Testis (tissue), 2 donors: Measurements from ENCODE around the gene MACROD2.

Experiments used
- CTCF ChIP-seq, 3 experiments: fragments of 450-650 bp in 2 of 3; fragments of 200-600 bp in 1 of 3; sonication (generic) in 1 of 3; IDR thresholded peaks; one replicate each; pipeline ENCODE4 v1.5.1; 2016 to 2019; ENCODE audit warnings: antibody characterized with exemption in 3 of 3, mild to moderate bottlenecking in 2 of 3, moderate library complexity in 1 of 3
- POLR2A ChIP-seq: fragments of 450-650 bp; IDR thresholded peaks from one replicate; pipeline ENCODE4 v1.6.1; 2017; ENCODE audit warnings: antibody characterized with exemption, mild to moderate bottlenecking, moderate library complexity

- TF ChIP-seq CTCF (IDR thresholded peaks at IDR 0.05) (no peak), POLR2A (no peak)
Measured at GRCh38 chr20:15267935-15268334, 1272.6 kb downstream of the MACROD2 start.
